Spleen (tissue), 7 donors: ENCODE measurements around the gene LRRTM4.

ENCODE experiments used
- POLR2A ChIP-seq, 3 donors: fragments of 450-650 bp; IDR thresholded peaks; one replicate each; pipeline ENCODE4 v1.5.1; 2017; ENCODE audit warnings: antibody characterized with exemption in 3 of 3, mild to moderate bottlenecking in 1 of 3
- TF ChIP-seq, protein P1 (sequence below), 11 experiments: fragments of 200-600 bp in 7 of 11; fragments of 450-650 bp in 4 of 11; sonication (generic) in 4 of 11; IDR thresholded peaks in 8 of 11; conservative IDR thresholded peaks in 3 of 11; 1 replicate in 7 of 11; 2 replicates in 4 of 11; pipeline versions ENCODE4 v1.4.0 to v1.8.0; 2016 to 2021; ENCODE audit warnings: antibody characterized with exemption in 11 of 11, inconsistent platforms in 4 of 11, mild to moderate bottlenecking in 1 of 11
- donor health status: DM: no; HTN: no; CAD: no; lungs with moderate emphysema.
- donor health status: DM: no; HTN: no; CAD: no.
- donor health status: DM: no; HTN: no; CAD: no.

DNA sequence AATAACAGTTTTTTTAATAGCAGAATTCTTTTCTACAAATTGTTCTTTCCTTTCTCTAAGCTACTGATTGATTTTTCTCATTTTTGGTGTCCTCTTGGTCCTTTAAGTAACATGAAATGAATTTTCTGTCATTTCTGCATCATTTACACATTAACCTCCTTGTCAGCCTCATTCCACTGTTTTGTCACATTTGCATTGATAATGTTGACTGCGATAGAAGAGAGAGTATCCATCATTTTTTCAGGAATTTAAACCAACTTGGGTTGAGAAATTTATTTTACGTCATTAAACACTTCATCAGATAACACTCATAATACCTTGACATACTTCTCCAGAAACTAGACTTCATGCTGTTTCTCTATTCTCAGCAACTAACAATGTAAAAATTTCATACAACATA lies 422.2 kb downstream of the LRRTM4 start:
- TF ChIP-seq, protein P1, sequence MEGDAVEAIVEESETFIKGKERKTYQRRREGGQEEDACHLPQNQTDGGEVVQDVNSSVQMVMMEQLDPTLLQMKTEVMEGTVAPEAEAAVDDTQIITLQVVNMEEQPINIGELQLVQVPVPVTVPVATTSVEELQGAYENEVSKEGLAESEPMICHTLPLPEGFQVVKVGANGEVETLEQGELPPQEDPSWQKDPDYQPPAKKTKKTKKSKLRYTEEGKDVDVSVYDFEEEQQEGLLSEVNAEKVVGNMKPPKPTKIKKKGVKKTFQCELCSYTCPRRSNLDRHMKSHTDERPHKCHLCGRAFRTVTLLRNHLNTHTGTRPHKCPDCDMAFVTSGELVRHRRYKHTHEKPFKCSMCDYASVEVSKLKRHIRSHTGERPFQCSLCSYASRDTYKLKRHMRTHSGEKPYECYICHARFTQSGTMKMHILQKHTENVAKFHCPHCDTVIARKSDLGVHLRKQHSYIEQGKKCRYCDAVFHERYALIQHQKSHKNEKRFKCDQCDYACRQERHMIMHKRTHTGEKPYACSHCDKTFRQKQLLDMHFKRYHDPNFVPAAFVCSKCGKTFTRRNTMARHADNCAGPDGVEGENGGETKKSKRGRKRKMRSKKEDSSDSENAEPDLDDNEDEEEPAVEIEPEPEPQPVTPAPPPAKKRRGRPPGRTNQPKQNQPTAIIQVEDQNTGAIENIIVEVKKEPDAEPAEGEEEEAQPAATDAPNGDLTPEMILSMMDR (IDR thresholded peaks at IDR 0.05 in 8 of 11, conservative IDR thresholded peaks at IDR 0.05 in 3 of 11): no peak
- no peak for TF ChIP-seq POLR2A (IDR thresholded peaks at IDR 0.05)
